ENCODE measurements around the gene C16orf54.
"Not testable (repeated sequence)": the region's sequence is repeated elsewhere in the genome, so short reads cannot be mapped to it uniquely, and the experiment has no call there.

The C16orf54 gene

DNA sequence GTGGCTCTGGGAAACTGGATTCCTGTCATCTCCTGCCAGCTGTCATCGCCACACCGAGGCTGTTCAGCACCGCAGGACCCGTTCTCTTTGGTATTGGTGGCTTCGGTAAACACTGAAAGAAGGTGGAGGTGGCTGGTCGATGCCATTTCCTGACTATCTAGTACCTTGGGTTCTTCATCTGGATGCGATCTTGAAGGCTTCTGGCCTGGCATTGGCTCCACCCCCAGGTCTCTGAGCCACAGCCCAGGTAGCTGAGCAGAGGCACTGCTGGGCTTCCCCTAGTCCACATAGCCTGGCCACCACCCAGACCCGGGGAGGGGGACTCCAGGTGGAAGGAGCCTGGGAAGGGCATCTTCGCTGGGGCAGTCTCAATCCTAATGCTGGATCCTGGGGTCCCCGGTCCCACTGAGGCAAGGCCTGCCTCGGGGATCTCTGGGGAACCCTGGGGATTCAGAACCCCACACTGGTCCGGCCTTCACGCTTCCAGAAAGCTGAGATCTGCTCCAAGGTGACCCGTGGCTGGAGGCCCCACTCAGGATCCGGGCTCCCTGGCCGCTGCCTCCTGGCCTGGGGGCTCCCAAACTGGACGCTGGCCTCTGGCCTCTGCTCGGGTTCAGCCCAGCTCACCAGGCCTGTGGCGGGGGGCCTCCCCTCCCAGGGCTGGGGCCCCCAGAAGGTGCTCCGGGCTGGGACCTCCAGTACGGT, 1.8 kb downstream of the C16orf54 start:
- no peak for FAIRE-seq
- no peak for DNase-seq (ENCODE audit: extremely low spot score, insufficient read length, low read depth)

DNA sequence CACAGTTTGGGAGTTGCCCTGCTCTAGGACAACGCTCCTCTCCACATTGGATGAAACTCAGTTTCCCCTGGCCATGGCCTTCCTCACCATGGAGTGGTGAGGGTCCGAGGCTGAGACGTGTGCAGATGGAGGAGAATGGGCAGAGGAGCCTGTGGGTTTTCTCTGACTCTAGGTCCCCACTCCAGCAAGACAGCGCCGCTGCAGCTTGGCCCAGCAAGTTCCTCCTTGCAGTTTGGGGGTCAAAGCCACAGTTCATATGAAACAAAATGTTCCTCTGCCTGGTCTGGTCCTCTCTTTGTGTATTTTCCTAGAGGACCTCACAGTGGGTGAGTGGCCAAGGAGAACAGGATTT, 2.3 kb downstream of the C16orf54 start:
- DNase-seq (ENCODE audit: extremely low spot score, insufficient read length, low read depth) = no peak
- FAIRE-seq = no peak

DNA sequence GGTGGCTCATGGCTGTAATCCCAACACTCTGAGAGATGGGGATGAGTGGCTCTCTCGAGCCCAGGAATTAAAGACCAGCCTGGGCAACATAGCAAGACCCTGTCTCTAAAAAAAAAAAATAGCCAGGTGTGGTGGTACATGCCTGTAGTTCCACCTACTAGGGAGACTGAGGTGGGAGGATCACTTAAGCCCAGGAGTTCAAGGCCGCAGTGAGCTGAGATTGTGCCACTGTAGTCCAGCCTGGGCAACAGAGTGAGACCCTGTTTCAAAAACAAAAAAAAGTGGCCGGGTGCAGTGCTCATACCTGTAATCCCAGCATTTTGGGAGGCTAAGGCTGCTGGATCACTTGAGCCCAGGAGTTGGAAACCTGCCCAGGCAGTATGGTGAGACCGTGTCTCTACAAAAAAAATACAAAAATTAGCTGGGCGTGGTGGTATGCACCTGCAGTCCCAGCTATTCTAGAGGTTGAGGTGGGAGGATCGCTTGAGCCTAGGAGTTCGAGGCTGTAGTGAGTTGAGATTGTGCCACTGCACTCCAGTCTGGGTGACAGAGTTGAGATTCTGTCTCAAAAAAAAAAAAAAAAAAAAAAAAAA, 3.0 kb downstream of the C16orf54 start:
- FAIRE-seq = no peak

DNA sequence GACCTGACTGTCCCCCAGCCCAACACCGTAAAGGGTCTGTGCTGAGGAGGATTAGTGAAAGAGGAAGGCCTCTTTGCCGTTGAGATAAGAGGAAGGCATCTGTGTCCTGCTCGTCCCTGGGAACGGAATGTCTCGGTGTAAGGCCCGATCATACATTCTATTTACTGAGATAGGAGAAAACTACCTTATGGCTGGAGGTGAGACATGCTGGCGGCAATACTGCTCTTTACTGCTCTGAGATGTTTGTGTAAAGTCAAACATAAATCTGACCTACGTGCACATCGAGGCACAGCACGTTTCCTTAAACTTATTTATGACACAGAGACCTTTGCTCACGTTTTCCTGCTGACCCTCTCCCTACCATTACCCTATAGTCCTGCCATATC, 5.2 kb downstream of the C16orf54 start:
- not testable (repeated sequence) for DNase-seq (ENCODE audit: extremely low spot score, insufficient read length, low read depth); FAIRE-seq

More for the DNA sequence above, 3.0 kb downstream of the C16orf54 start:
- DNase-seq (ENCODE audit: extremely low spot score, insufficient read length, low read depth) = no peak

DNA sequence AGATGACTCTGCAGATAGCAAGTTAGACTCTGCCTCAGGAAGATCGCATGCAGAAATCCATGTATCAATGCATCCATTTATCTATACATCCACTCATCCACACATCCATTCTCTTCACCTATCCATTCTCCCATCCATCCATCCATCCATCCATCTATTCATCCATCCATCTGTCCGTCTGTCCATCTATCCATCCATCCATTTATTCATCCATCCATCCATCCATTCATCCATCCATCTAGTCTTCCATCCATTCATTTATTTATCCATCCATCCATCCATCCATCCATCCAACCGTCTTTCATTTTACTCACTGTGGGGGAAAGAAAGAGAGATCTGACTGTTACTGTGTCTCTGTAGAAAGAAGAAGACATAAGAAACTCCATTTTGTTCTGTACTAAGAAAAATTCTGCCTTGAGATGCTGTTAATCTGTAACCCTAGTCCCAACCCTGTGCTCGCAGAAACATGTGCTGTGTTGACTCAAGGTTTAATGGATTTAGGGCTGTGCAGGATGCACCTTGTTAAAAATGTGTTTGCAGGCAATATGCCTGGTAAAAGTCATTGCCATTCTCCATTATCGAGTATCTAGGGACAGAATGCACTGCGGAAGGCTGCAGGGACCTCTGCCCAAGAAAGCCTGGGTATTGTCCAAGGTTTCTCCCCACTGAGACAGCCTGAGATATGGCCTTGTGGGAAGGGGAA, 5.7 kb downstream of the C16orf54 start:
- not testable (repeated sequence) for FAIRE-seq; DNase-seq (ENCODE audit: extremely low spot score, insufficient read length, low read depth)

DNA sequence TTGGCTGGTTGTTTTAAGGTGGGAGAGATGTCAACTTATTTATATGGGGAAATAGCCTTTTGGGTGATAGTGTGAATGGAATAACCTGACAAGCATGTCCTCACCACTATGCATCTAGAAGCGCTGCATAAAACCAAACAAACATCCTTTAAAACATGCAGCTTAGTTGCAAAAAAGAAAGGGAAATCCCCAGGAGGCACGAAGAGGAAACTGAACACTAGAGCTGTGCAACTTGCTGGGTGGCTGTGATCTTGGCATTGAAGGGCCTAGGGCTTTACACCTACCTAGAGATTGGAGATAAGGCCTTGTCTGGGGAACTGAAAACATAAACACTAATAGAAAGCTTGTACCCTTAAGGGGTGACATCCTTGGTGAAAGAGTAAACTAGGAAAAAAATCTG, 7.3 kb downstream of the C16orf54 start:
- peak; percentile 82 for FAIRE-seq
- DNase-seq (ENCODE audit: extremely low spot score, insufficient read length, low read depth) = no peak

DNA sequence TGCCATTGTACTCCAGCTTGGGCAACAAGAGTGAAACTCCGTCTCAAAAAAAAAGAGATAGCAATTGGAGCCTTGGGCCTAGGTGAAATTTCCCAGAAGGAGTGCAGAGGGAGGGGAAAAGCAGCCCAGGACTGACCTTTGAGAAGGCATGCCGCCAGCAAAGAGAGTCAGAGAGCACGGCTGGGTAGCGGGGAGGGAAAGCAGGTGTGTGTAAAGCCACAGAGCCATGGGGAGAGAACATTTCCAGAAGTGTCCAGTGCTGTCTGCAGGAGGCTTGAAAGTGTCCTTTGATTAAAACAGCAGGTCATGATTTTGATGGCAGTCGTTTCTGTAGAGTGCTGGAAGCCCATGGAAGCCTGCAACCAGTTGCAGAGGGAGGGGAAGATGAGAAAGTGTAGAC, 8.1 kb downstream of the C16orf54 start:
- no peak for FAIRE-seq

DNA sequence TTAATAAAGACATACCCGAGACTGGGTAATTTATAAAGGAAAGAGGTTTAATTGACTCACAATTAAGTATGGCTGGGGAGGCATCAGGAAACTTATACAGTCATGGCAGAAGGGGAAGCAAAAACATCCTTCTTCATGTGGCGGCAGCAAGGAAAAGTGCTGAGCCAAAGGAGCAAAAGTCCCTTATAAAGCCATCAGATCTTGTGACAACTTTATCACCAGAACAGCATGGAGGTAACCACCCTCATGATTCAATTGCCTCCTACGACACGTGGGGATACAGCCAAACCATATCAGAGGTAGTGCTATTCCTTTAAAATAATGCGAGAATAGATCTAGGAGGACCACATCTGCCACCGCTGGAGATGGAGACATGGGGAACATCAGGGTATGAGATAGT, 9.0 kb downstream of the C16orf54 start:
- DNase-seq (ENCODE audit: extremely low spot score, insufficient read length, low read depth) (no peak), FAIRE-seq (no peak)

More for the DNA sequence above, 8.1 kb downstream of the C16orf54 start:
- DNase-seq (ENCODE audit: extremely low spot score, insufficient read length, low read depth) = no peak

DNA sequence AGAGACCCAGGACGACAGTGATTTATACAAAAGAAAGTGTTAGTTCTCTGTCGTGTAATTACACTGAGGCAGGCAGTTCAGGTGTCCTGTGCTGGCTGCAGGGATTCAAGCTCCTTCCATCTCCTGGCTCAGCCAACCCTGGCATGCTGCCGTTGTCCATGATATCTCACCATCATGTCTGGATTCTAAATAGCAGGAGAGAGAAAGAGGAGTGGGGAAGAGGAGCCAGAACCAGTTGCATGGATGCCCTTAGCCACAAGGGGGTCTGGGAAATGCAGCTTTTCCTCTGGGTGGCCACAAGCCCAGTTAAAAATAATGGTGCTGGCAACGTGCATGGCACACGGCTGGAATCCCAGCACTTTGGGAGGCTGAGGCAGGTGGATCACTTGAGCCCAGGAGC, 9.7 kb downstream of the C16orf54 start:
- FAIRE-seq (no peak), DNase-seq (ENCODE audit: extremely low spot score, insufficient read length, low read depth) (no peak)

DNA sequence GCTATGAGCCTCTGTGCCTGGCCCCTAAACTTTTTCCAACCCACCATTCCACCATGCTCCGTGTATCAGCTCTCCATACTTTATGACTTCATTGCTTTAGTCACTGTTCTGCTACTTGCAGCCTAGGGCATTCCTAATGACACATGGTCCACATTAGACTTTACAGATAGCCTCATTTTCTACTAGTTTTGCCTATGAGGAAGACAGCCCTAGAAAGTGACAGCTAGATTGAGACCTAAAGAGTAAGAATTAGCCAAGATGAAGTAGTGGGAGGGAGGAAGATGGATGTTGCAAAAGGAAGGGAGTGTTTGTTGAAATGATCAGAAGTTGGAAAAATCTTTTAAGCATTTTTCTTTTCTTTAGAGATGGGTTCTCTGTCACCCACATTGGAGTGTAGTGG, 11.0 kb downstream of the C16orf54 start:
- FAIRE-seq = no peak
- DNase-seq (ENCODE audit: extremely low spot score, insufficient read length, low read depth) = no peak

DNA sequence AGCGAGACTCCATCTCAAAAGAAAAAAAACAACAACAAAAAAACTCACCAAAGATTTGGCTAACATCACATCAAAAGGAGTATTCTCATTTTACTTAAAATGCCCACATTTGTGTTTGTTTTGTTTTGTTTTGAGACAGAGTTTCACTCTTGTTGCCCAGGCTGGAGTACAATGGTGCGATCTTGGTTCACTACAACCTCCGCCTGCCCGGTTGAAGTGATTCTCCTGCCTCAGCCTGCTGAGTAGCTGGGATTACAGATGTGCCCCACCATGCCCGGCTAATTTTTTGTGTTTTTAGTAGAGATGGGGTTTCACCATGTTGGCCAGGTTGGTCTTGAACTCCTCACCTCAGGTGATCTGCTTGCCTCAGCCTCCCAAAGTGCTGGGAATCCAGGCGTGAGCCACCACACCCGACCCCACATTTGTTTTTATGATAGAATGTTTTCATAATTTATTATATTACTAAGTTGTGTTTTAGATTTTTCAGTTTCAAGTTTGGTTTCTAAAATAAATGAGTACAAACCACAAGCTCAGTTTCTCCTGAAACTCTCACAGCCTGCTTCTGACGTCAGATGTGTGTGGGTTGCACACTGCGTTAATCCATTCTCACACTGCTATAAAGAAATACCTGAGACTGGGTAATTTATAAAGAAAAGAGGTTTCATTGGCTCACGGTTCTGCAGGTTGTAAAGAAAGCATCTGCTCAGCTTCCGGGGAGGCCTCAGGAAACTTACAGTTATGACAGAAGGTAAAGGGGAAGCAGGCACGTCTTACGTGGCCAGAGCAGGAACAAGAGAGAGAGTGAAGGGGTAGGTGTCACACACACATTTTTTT, 13.8 kb downstream of the C16orf54 start:
- FAIRE-seq = peak; percentile 80

DNA sequence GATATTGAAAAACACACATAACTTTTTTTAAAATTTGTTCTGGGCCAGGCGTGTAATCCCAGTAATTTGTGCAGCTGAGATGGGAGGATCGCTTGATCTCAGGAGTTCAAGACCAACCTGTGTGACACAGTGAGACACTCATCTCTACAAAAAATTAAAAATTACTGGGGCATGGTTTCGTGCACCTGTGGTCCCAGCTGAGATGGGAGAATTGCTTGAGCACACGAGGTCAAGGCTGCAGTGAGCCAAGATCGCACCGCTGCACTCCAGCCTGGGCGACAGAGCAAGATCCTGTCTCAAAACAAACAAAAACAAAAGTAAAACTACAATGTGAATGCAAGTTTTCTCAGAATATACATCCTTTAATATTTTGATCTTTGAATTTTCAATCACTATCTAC, 15.1 kb downstream of the C16orf54 start:
- DNase-seq (ENCODE audit: extremely low spot score, insufficient read length, low read depth) (no peak), FAIRE-seq (peak; percentile 69)

More for the DNA sequence above, 13.8 kb downstream of the C16orf54 start:
- DNase-seq (ENCODE audit: extremely low spot score, insufficient read length, low read depth) = peak; percentile 55

DNA sequence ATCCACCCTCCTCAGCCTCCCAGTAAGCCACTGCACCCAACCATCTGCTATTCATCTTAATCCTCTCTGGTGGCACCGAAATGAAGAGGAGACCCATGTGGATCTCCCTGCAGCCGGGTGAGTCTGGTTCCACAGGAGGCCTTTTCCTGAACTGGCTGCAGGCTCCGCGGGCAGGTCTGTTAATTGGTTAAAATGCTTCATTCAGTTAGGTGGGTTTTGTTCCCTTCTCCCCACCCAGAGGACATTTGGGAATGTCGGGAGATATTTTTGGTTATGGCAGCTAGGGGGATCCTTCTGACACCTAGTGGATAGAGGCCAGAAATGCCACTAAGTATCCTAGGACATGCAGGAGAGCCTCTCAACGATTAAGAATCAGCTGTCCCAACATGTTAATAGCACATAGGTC, 16.7 kb downstream of the C16orf54 start:
- DNase-seq (ENCODE audit: extremely low spot score, insufficient read length, low read depth) (no peak), FAIRE-seq (no peak)

DNA sequence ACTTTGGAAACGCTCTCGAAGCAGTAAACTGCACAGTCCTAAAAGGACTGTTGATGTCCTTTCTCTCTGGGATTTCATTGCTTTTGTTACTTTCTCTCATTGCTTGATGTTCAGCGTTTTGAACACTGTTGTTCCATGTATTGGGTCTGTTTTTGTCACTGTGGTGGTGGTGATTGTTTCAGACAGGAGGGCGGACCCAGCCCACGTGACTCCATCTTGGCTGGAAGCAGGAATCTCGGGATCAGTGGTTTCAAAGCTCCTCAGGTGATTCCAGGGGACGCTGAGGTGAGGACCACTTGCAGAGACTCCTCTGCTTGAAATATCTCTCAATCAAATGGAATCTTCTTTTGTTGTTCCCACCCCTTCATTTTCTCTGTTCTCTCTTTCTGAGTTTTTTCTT, 18.3 kb downstream of the C16orf54 start:
- FAIRE-seq (no peak), DNase-seq (ENCODE audit: extremely low spot score, insufficient read length, low read depth) (no peak)

DNA sequence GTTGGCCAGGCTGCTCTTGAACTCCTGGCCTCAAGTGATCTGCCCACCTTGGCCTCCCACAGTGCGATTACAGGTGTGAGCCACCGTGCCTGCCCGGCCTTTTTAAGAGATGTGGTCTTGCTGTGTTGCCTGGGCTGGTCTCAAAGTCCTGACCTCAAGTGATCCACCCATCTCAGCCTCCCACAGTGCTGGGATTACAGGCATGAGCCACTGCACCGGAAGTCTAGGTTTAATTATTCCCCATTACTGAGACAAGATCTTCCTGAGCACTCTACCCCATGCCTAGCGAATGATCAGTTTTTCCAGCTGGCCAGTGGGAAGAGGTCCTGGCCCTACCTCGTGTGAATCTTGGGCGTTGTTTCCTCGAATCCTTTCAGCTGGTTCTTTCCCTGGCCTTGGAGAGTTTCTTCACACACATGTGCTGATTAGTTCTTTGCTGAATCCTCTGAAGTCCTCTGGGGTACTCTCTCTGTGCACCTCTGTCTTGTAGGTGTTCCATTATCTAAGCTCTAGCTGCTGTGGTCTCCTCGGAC, 18.9 kb downstream of the C16orf54 start:
- no peak for FAIRE-seq
- DNase-seq (ENCODE audit: extremely low spot score, insufficient read length, low read depth) = no peak

DNA sequence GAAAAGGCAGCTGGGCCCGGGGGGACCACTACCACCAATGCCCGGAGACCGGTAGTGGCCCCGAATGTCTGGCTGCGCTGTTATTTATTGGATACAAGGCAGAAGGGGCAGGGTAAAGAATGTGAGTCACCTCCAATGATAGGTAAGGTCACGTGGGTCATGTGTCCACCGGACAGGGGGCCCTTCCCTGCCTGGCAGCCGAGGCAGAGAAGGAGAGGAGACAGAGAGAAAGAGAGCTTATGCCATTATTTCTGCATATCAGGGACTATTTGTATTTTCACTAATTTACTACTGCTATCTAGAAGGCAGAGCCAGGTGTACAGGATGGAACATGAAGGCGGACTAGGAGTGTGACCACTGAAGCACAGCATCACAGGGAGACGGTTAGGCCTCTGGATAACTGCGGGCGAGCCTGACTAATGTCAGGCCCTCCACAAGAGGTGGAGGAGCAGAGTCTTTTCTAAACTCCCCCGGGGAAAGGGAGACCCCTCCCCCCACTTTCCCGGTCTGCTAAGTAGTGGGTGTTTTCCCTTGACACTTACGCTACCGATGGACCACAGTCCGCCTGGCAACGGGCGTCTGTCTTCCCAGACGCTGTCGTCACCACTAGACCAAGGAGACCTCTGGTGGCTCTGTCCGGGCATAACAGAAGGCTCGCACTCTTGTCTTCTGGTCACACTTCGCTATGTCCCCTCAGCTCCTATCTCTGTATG, 24.5 kb downstream of the C16orf54 start:
- DNase-seq (ENCODE audit: extremely low spot score, insufficient read length, low read depth) = not testable (repeated sequence)
- peak; percentile 79 for FAIRE-seq

DNA sequence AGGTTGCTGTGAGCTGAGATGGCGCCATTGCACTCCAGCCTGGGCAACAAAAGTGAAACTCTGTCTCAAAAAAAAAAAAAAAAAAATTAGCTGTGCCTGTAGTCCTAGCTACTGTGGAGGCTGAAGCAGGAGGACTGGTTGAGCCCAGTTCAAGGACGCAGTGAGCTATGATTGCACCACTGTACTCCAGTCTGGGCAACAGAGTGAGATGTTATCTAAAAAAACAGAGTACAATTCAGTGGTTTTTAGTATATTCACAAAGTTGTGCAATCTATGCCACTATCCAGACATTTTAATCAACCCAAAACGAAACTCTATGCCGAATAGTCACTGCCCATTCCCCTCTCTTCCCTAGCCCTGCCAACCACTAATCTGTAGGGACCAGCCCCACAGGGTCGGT, 25.1 kb downstream of the C16orf54 start:
- DNase-seq (ENCODE audit: extremely low spot score, insufficient read length, low read depth) (no peak), FAIRE-seq (no peak)

DNA sequence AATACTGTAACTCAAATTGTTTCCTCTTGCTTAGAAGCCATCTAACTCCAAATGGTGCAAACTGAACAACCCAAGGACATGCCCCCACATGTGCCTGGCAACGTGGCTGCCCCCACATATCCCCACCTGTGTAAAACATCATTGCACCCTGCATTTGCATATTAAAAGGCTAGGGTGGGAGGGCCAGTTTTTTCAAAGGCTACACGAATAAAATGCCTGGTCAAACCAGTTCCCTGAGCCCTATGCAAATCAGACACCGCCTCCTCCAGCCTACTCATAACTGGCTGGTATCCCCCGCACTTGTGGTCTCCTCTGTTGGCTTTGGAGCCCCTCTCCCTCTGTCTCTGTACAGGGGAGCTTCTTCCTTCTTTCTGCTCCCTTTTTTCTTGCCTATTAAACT, 26.7 kb downstream of the C16orf54 start:
- no peak for FAIRE-seq
- no peak for DNase-seq (ENCODE audit: extremely low spot score, insufficient read length, low read depth)

DNA sequence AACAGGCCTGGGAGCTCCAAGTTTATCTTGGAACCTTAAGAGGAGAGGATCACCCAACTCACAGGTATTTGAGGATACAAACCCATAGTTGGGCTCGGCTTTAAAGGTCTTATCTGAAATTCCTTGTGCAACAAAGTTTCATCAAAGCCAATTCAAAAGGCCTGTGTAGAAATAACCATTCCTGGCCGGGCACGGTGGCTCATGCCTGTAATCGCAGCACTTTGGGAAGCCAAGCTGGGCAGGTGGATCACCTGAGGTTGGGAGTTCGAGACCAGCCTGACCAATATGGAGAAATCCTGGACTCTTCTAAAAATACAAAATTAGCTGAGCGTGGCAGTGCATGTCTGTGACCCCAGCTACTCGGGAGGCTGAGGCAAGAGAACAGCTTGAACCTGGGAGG, 28.7 kb downstream of the C16orf54 start:
- FAIRE-seq (no peak), DNase-seq (ENCODE audit: extremely low spot score, insufficient read length, low read depth) (no peak)

DNA sequence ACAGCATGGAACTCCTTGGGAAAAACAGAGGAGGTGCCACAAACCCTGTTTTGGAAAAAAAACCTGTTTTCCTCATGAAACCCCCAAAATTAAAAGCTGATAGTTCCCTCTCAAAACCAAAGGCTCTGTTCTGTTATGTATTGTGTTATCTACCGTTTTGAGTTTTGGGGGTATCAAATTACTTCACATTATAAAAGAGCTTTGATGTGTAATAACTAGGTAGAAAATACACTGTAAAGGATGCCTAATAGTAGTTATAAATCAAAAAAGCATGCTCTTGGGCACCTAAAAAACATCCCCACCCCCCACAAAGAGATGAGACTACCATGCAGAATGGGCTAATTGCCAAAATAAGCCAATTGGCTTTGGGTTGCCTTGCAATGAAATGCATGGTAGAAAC, 30.8 kb downstream of the C16orf54 start:
- FAIRE-seq = no peak
- no peak for DNase-seq (ENCODE audit: extremely low spot score, insufficient read length, low read depth)

All from GM18507 (cell line).